ENCODE measurements around the gene WDR37.

Gene WDR37

DNA sequence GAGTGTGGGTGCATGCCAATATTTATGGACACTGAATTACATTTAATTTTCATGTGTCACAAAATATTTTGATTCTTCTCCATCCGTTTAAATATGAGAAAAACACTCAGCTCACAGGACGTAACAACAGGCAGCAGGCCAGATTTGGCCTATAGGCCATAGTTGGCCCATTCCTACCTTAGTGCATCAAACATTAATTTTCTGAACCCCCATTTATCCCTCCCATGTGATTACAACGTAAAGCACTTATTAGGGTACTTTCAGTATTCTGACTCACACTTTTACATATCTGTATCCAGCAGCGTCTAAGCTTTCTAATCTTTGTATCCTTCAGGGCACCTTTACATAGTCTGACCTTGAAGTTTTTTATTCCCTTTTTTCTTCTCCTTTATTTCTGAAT, 11.2 kb upstream of the WDR37 start:
- TF ChIP-seq, protein P1, sequence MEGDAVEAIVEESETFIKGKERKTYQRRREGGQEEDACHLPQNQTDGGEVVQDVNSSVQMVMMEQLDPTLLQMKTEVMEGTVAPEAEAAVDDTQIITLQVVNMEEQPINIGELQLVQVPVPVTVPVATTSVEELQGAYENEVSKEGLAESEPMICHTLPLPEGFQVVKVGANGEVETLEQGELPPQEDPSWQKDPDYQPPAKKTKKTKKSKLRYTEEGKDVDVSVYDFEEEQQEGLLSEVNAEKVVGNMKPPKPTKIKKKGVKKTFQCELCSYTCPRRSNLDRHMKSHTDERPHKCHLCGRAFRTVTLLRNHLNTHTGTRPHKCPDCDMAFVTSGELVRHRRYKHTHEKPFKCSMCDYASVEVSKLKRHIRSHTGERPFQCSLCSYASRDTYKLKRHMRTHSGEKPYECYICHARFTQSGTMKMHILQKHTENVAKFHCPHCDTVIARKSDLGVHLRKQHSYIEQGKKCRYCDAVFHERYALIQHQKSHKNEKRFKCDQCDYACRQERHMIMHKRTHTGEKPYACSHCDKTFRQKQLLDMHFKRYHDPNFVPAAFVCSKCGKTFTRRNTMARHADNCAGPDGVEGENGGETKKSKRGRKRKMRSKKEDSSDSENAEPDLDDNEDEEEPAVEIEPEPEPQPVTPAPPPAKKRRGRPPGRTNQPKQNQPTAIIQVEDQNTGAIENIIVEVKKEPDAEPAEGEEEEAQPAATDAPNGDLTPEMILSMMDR (IDR thresholded peaks at IDR 0.05; ENCODE audit: insufficient read depth, low read length, missing control alignments), result no peak
- CTCF ChIA-PET, result interaction anchor here (1.4 kb wide), 1 partner anchor 10 kb away, joined by 4 read pairs; no protein-coding TSS in a partner anchor

DNA sequence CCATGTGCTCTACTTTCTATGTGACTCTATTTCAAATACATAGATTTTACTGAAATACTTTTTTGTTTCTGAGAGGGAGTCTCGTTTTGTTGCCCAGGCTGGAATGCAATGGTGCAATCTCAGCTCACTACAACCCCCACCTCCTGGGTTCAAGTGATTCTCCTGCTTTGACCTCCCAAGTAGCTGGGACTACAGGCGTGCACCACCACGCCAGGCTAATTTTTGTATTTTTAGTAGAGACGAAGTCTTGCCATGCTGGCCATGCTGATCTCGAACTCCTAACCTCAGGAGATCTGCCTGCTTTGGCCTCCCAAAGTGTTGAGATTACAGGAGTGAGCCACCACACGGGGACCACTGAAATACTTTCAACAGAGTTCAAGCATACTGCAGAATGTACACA, 10.8 kb upstream of the WDR37 start:
- POLR2A ChIA-PET, result no interaction called here
- no peak for DNase-seq (ENCODE audit: low read depth, low spot score)
- no peak overlapping the region for H3K4me3 ChIP-seq (ENCODE audit: low read depth, low read length)
- TF ChIP-seq, protein P1 (IDR thresholded peaks at IDR 0.05; ENCODE audit: insufficient read depth, low read length, missing control alignments), result no peak
- CTCF ChIA-PET, result interaction anchor here (1.4 kb wide), 1 partner anchor 10 kb away, joined by 4 read pairs; no protein-coding TSS in a partner anchor

More for the DNA sequence above, 11.2 kb upstream of the WDR37 start:
- POLR2A ChIA-PET, result interaction anchor here (0.9 kb wide), 1 partner anchor 57 kb away, joined by 3 read pairs; the partner anchor contains the start of gene GTPBP4
- no peak overlapping the region for H3K4me3 ChIP-seq (ENCODE audit: low read depth, low read length)
- DNase-seq (ENCODE audit: low read depth, low spot score), result no peak

DNA sequence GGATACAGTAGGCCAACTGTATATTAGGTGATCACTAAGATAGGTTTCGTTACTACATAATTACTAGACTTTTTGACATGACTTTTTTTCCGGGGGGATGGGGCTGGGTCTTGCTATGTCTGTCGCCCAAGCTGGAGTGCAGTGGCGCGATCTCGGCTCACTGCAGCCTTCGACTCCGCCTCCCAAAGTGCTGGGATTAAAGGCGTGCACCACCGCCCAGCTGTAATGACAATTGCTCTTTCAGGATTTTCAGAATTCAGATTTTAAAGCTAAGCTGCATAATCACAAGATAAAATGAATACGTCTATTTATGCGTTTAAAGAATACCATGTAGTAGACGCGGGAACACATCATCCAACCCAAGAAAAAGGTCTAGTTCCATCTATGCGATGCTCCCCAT, 8.2 kb upstream of the WDR37 start:
- no peak for DNase-seq (ENCODE audit: low read depth, low spot score)
- POLR2A ChIA-PET, result interaction anchor here (1.9 to 2.0 kb wide), 2 partner anchors 11 to 60 kb away, joined by 7 to 17 read pairs; partner anchors contain the start of gene GTPBP4
- CTCF ChIA-PET, result no interaction called here
- TF ChIP-seq, protein P1 (IDR thresholded peaks at IDR 0.05; ENCODE audit: insufficient read depth, low read length, missing control alignments), result no peak
- H3K4me3 ChIP-seq (ENCODE audit: low read depth, low read length), result peak overlapping the region; percentile 95

DNA sequence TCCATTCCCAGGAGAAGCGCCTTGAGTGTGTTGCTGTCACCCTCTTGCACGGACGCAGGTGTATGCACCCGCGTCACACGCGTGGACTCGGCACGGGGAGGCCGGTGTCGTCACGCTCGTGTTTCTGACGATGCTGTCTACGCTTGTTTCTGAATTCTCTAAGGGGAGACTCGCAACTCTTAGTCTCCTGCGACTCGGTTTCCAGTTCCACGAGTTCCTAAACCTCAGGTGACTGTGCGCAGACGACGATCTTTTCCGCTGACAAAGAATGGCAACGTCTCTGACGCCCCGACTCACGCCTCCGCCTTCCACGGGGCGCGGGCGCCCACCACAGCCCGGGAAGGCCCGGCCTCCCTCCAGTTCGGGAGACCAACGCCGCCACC, 7.8 kb upstream of the WDR37 start:
- CTCF ChIA-PET, result no interaction called here
- POLR2A ChIA-PET, result interaction anchor here (0.6 to 2.0 kb wide), 4 partner anchors 12 to 208 kb away, joined by 3 to 17 read pairs (median 5); partner anchors contain the start of gene GTPBP4
- H3K4me3 ChIP-seq (ENCODE audit: low read depth, low read length), result peak overlapping the region; percentile 95
- DNase-seq (ENCODE audit: low read depth, low spot score), result no peak
- TF ChIP-seq, protein P1 (IDR thresholded peaks at IDR 0.05; ENCODE audit: insufficient read depth, low read length, missing control alignments), result no peak

DNA sequence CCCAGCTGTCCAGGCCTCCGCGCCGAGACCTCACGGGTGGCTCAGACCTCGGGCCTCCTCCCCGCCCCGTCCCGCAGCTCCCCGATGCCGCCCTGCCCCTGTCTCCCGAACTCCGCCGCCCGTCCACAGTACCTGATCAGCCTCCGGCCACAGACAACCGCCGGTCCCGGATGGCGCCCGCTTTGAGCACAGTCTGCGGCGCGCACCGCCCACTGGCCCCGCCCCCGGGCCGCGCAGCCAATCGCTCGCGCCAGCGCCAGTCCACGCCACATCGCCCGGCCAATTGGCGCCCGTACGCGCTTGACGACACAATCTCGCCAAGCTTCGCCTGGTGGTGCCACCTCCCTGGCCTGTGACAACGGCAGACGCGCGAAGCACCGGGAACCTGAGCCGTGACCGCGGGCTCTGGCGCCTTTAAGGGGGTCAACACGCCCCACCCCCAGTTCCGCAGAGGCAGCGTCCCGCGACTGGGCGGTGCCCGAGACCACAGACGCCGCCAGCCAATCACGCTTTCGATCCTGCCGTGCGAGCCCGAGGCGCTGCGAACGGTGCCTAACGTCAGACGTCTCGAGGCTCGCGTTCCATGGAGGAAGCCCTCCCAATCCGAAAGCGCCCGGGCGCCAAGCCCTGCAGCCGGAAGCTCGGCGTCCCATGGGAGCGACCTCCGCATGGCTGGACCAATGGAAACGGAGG, 7.3 kb upstream of the WDR37 start, which contains the start of gene IDI1:
Gene IDI1 (minus strand): TSS at position 388 of the 693 bp plus-strand sequence. CDS start 116 bp downstream, at position 272.
- H3K4me3 ChIP-seq (ENCODE audit: low read depth, low read length), result peak within 1 kb of the TSS; percentile 95
- TF ChIP-seq, protein P1 (IDR thresholded peaks at IDR 0.05; ENCODE audit: insufficient read depth, low read length, missing control alignments), result no peak
- ChIA-PET POLR2A (interaction anchor here (0.6 to 2.0 kb wide), 7 partner anchors 12 to 209 kb away, joined by 3 to 17 read pairs (median 3); partner anchors contain the start of gene GTPBP4), CTCF (interaction anchor here (1.4 kb wide), 1 partner anchor 9 kb away, joined by 6 read pairs; no protein-coding TSS in a partner anchor)
- peak; percentile 89 for DNase-seq (ENCODE audit: low read depth, low spot score)

DNA sequence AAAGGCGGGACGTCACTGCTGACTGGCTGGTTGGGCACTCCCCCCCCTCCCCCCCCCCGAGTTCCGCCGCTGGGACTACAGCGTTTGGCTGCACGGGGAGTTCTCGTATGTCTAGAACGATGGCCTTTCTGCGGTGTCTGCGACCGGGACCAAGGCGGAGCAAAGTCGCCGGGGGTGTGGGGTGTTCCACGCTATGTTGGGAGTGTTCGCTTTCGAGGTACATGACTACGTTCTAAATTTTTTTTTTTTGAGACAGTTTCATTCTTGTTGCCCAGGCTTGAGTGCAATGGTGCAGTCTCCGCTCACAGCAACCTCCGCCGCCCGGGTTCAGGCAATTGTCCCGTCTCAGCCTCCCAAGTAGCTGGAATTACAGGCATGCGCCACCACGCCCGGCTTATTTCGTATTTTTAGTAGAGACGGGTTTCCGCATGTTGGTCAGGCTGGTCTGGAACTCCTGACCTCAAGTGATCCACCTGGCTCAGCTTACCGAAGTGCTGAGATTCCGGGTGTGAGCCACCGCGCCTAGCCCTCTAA, 6.7 kb upstream of the WDR37 start:
- TF ChIP-seq, protein P1 (IDR thresholded peaks at IDR 0.05; ENCODE audit: insufficient read depth, low read length, missing control alignments), result no peak
- ChIA-PET POLR2A (interaction anchor here (0.9 to 2.0 kb wide), 6 partner anchors 13 to 209 kb away, joined by 3 to 17 read pairs (median 4); partner anchors contain the start of gene GTPBP4), CTCF (interaction anchor here (1.4 kb wide), 1 partner anchor 8 kb away, joined by 6 read pairs; no protein-coding TSS in a partner anchor)
- H3K4me3 ChIP-seq (ENCODE audit: low read depth, low read length), result peak overlapping the region; percentile 95
- DNase-seq (ENCODE audit: low read depth, low spot score), result no peak

Measured in AG04449 (cell line).